Mesenchymal stem cell (in vitro differentiated cells and primary cell): ENCODE data around the gene NBEAL1.
"Not testable (repeated sequence)": the region's sequence is repeated elsewhere in the genome, so short reads cannot be mapped to it uniquely, and the experiment has no call there.

Experiments used
- DNase-seq: peaks from one replicate; pipeline ENCODE4 v3.0.0-alpha.2; 2013
- H2AFZ ChIP-seq: one replicate; pipeline ENCODE4 v1.6.1; 2013; ENCODE audit warnings: low read depth, mild to moderate bottlenecking, control low read depth, inconsistent platforms, low read length, moderate library complexity
- H2AK5ac ChIP-seq: 2 replicates; pipeline ENCODE4 v1.6.1; 2013; ENCODE audit warnings: low read length, moderate library complexity, mild to moderate bottlenecking, inconsistent platforms; ENCODE audit not compliant: severe bottlenecking
- H2BK120ac ChIP-seq: one replicate; pipeline ENCODE4 v1.6.1; 2013; ENCODE audit warnings: low read depth, mild to moderate bottlenecking, inconsistent platforms, low read length, moderate library complexity
- H2BK12ac ChIP-seq, 2 experiments: one replicate each; pipeline ENCODE4 v1.6.1; 2013; ENCODE audit warnings: inconsistent platforms in 2 of 2, low read length in 2 of 2, mild to moderate bottlenecking in 2 of 2, moderate library complexity in 2 of 2, control low read depth in 1 of 2
- H2BK15ac ChIP-seq: one replicate; pipeline ENCODE4 v1.6.1; 2013; ENCODE audit warnings: mild to moderate bottlenecking, low read depth, inconsistent platforms; ENCODE audit not compliant: poor library complexity, severe bottlenecking
- H2BK5ac ChIP-seq: 2 replicates; pipeline ENCODE4 v1.6.1; 2013; ENCODE audit warnings: low read depth, mild to moderate bottlenecking, low read length, control low read depth, inconsistent platforms; ENCODE audit not compliant: poor library complexity, severe bottlenecking
- H3K14ac ChIP-seq, 2 experiments: one replicate each; pipeline ENCODE4 v1.6.1; 2013; ENCODE audit warnings: inconsistent platforms in 2 of 2, low read length in 2 of 2, control low read depth in 1 of 2, mild to moderate bottlenecking in 1 of 2, moderate library complexity in 1 of 2
- H3K18ac ChIP-seq, 2 experiments: one replicate each; pipeline ENCODE4 v1.6.1; 2013; ENCODE audit warnings: inconsistent platforms in 2 of 2, low read length in 2 of 2, control low read depth in 1 of 2, low read depth in 1 of 2, mild to moderate bottlenecking in 1 of 2
- H3K23ac ChIP-seq, 2 experiments: one replicate each; pipeline ENCODE4 v1.6.1; 2013; ENCODE audit warnings: inconsistent platforms in 2 of 2, low read length in 2 of 2, mild to moderate bottlenecking in 2 of 2, moderate library complexity in 2 of 2, control low read depth in 1 of 2
- H3K27ac ChIP-seq: 2 replicates; pipeline ENCODE4 v1.5.1; 2013; ENCODE audit warnings: mild to moderate bottlenecking, moderate library complexity, low read length, control low read depth, inconsistent platforms; ENCODE audit not compliant: poor library complexity, severe bottlenecking
- H3K27me3 ChIP-seq, 2 experiments: 2 replicates each; pipeline versions ENCODE4 v1.6.1 to v1.7.0; 2013; ENCODE audit warnings: low read length in 2 of 2, mild to moderate bottlenecking in 2 of 2, moderate library complexity in 2 of 2, control low read depth in 1 of 2, inconsistent platforms in 1 of 2; ENCODE audit not compliant: control insufficient read depth in 1 of 2, insufficient read depth in 1 of 2
- H3K36me3 ChIP-seq, 2 experiments: 2 replicates each; pipeline versions ENCODE4 v1.6.1 to v1.7.0; 2013; ENCODE audit warnings: low read length in 2 of 2, control low read depth in 1 of 2, inconsistent platforms in 1 of 2, low read depth in 1 of 2, mild to moderate bottlenecking in 1 of 2; ENCODE audit not compliant: insufficient read depth in 2 of 2, control insufficient read depth in 1 of 2
- H3K4ac ChIP-seq, 2 experiments: one replicate each; pipeline ENCODE4 v1.6.1; 2013; ENCODE audit warnings: inconsistent platforms in 2 of 2, low read length in 2 of 2, mild to moderate bottlenecking in 2 of 2, moderate library complexity in 2 of 2, control low read depth in 1 of 2, low read depth in 1 of 2
- H3K4me1 ChIP-seq: 2 replicates; pipeline ENCODE4 v1.6.1; 2013; ENCODE audit warnings: low read depth, low read length, control low read depth; ENCODE audit not compliant: control insufficient read depth, insufficient read depth
- H3K4me2 ChIP-seq: 2 replicates; pipeline ENCODE4 v1.6.1; 2013; ENCODE audit warnings: low read length, mild to moderate bottlenecking, inconsistent platforms; ENCODE audit not compliant: poor library complexity, severe bottlenecking
- H3K4me3 ChIP-seq, 2 experiments: 2 replicates each; pipeline versions ENCODE4 v1.5.1 to v1.7.0; 2013; ENCODE audit warnings: low read length in 2 of 2, mild to moderate bottlenecking in 2 of 2, control low read depth in 1 of 2, low read depth in 1 of 2; ENCODE audit not compliant: insufficient read depth in 1 of 2
- H3K79me1 ChIP-seq: replicated peaks from 2 replicates; pipeline ENCODE4 v1.6.1; 2013; ENCODE audit warnings: mild to moderate bottlenecking, control low read depth, low read length, inconsistent platforms; ENCODE audit not compliant: poor library complexity, severe bottlenecking
- H3K9ac ChIP-seq: 2 replicates; pipeline ENCODE4 v1.7.0; 2013; ENCODE audit warnings: mild to moderate bottlenecking, low read length, moderate library complexity
- H3K9me3 ChIP-seq: 2 replicates; pipeline ENCODE4 v1.7.0; 2013; ENCODE audit warnings: mild to moderate bottlenecking, low read length; ENCODE audit not compliant: control insufficient read depth
- H4K8ac ChIP-seq: one replicate; pipeline ENCODE4 v1.6.1; 2013; ENCODE audit warnings: inconsistent platforms, mild to moderate bottlenecking, low read length, moderate library complexity
- H4K91ac ChIP-seq: one replicate; pipeline ENCODE4 v1.6.1; 2013; ENCODE audit warnings: mild to moderate bottlenecking, low read length, inconsistent platforms
- WGBS: methylation state at CpG from one replicate; pipeline ENCODE4 v1.1.7; 2013; ENCODE audit warnings: mixed read lengths; 5-methylcytosine and 5-hydroxymethylcytosine counted together

NBEAL1 gene

GRCh38 chr2:203229674-203230073, 215.0 kb downstream of the NBEAL1 start:
- not testable (repeated sequence) for H3K23ac ChIP-seq, H3K4me1 ChIP-seq, H2AK5ac ChIP-seq, H2AFZ ChIP-seq, H3K27me3 ChIP-seq, H3K27ac ChIP-seq, H3K4me3 ChIP-seq, H2BK15ac ChIP-seq, DNase-seq, H3K9me3 ChIP-seq, H3K4me2 ChIP-seq, H3K36me3 ChIP-seq, H4K91ac ChIP-seq, H2BK5ac ChIP-seq, H2BK12ac ChIP-seq, H3K4ac ChIP-seq, H2BK120ac ChIP-seq, H3K79me1 ChIP-seq, H3K14ac ChIP-seq, H3K18ac ChIP-seq, H3K9ac ChIP-seq, H4K8ac ChIP-seq
- WGBS: 100% methylated on average over 2 of the region's 2 CpGs

DNA sequence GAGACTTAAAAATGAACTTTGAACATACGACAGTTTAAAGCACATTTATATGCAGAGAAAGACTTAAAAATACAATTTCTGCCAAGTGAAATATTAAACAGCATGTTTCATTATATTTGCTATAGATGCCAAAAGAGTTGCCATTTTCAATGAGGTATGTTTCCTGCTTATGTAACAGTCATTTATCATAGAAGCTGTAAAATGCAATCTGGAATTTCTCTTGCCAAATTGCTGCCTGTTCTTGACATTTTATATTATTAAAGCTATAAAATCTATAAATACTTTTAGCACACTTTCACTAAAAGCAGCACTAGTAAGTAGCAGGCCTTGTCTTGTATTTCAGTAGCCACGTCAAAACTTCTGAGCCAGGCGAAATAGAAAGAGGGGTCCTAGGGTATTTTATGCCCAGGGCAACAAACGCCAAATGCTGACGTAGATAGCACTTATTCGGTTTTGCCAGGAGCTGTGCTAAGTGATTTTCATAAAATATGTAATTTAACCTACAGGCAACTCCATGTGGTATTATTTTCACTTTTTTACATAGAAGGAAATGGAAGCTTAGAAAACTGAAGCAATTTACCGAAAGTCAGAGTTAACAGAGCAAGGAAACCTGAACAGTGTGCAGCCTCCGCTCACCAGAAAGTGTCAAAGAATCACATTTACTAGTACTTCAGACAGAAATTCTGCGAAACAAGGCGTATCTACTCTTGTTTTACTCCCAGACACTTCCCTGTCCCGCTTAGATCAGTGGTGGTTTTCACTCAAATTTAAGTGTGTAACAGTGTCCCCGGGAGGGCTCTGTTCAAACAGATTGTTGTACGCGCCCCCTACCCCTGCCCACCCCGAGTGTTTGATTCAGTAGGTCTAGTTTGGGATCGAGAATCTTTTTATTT, 222.9 kb downstream of the NBEAL1 start:
- no peaks in the 10 kb centered on the region for H3K27me3 ChIP-seq
- peaks cover 0 to 5% of the 10 kb centered on the region in 2 experiments for H3K36me3 ChIP-seq
- H2BK12ac ChIP-seq: no peak overlapping the region
- no peak overlapping the region for H2BK5ac ChIP-seq
- H2AFZ ChIP-seq: no peak overlapping the region
- H4K91ac ChIP-seq: no peak overlapping the region
- no peak overlapping the region for H2BK120ac ChIP-seq
- peak overlapping the region; percentile 99 for H3K9ac ChIP-seq
- H3K27ac ChIP-seq: no peak overlapping the region
- H3K4ac ChIP-seq: no peak overlapping the region
- H3K4me1 ChIP-seq: peaks cover 3% of the 10 kb centered on the region
- H3K9me3 ChIP-seq: no peaks in the 10 kb centered on the region
- peak overlapping the region in 1 of 2 experiments; percentile 97 for H3K4me3 ChIP-seq
- H3K18ac ChIP-seq: no peak overlapping the region
- WGBS: 96% methylated on average over 13 of the region's 16 CpGs
- H3K4me2 ChIP-seq: no peak overlapping the region
- no peak overlapping the region for H2BK15ac ChIP-seq
- H3K23ac ChIP-seq: no peak overlapping the region
- DNase-seq: no peak
- peaks cover 13% of the 10 kb centered on the region for H3K79me1 ChIP-seq
- H2AK5ac ChIP-seq: no peak overlapping the region
- H3K14ac ChIP-seq: no peak overlapping the region
- H4K8ac ChIP-seq: no peak overlapping the region

- 44% methylated on average over 20 of the region's 22 CpGs for WGBS
- H3K4me3 ChIP-seq: peak overlapping the region; percentile 81 to 97
- H3K4me2 ChIP-seq: peak overlapping the region; percentile 62
- peak overlapping the region in 1 of 2 experiments; percentile 5 for H3K18ac ChIP-seq
- H3K9ac ChIP-seq: peak overlapping the region; percentile 99
- no peaks in the 10 kb centered on the region for H3K27me3 ChIP-seq
- peak overlapping the region in 1 of 2 experiments; percentile 42 for H2BK12ac ChIP-seq
- no peak overlapping the region for H2AK5ac ChIP-seq
- no peak for DNase-seq
- H2BK120ac ChIP-seq: no peak overlapping the region
- H2BK15ac ChIP-seq: no peak overlapping the region
- no peak overlapping the region for H4K91ac ChIP-seq
- no peak overlapping the region for H3K23ac ChIP-seq
- H2BK5ac ChIP-seq: no peak overlapping the region
- H3K36me3 ChIP-seq: peaks cover 2 to 10% of the 10 kb centered on the region in 2 experiments
- H3K4me1 ChIP-seq: peaks cover 3% of the 10 kb centered on the region
- peak overlapping the region; percentile 69 for H2AFZ ChIP-seq
- peak overlapping the region; percentile 52 for H4K8ac ChIP-seq
- no peak overlapping the region for H3K14ac ChIP-seq
- H3K9me3 ChIP-seq: no peaks in the 10 kb centered on the region
- H3K27ac ChIP-seq: peak overlapping the region; percentile 65
- peaks cover 17% of the 10 kb centered on the region for H3K79me1 ChIP-seq
- H3K4ac ChIP-seq: peak overlapping the region in 1 of 2 experiments; percentile 86
These were observed 223.6 kb downstream of the NBEAL1 start for GRCh38 chr2:203238292-203238703.

DNA sequence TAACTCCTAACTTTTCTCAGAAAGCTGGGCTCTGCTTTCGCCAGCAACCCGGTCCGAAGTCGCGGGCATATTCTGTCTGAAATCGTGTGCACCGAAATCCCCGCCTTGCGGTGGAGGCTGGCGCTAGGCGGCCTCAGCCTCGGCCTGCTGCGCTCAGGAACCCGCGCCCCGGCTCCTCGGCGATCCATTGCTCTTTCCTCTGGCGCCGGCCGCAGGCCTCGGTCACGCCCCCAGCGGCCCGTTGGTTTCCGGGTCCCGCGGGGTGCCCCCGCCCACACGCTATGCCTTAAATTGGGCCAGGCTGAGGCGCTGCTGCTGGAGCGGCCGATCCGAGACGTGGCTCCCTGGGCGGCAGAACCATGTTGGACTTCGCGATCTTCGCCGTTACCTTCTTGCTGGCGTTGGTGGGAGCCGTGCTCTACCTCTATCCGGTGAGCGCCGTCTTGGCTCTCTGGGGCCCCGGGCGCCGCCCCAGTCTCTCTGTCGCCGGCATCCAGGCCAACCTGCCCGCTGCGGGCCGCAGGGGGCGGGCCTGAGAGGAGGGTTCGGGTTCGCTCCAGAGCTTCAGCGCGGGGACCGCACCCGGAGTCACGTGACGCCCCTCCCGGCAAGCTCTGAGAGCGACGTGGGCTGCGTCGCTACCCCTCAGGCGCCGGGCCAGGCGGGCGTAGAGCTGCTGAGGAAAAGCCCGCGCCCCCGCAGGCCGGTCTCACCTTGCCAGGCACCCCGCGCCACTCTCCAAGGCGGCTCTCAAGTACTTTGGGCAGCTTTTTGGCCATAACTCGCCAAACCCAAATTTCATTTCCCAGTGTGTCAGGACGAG, 224.2 kb downstream of the NBEAL1 start, which contains the start of gene CYP20A1:
Gene CYP20A1, plus strand, starts transcription at position 315 of the 823 bp plus-strand sequence. Its CDS starts 45 bp downstream, at position 360.
- H4K8ac ChIP-seq: peak within 1 kb of the TSS; percentile 96
- H3K23ac ChIP-seq: peak within 1 kb of the TSS in 1 of 2 experiments; percentile 59
- WGBS: under 1% methylated on average over 80 of the region's 80 CpGs
- H3K79me1 ChIP-seq: peaks cover 17% of the 10 kb centered on the region
- peak within 1 kb of the TSS; percentile 98 for H3K27ac ChIP-seq
- peak within 1 kb of the TSS; percentile 23 to 76 for H3K14ac ChIP-seq
- H3K36me3 ChIP-seq: peaks cover 6 to 13% of the 10 kb centered on the region in 2 experiments
- peak within 1 kb of the TSS; percentile 76 for H2BK5ac ChIP-seq
- peak within 1 kb of the TSS; percentile 94 for H4K91ac ChIP-seq
- no peaks in the 10 kb centered on the region for H3K9me3 ChIP-seq
- H3K27me3 ChIP-seq: no peaks in the 10 kb centered on the region
- peaks cover 3% of the 10 kb centered on the region for H3K4me1 ChIP-seq
- peak within 1 kb of the TSS; percentile 99 for H3K9ac ChIP-seq
- peak within 1 kb of the TSS; percentile 99 for H2BK15ac ChIP-seq
- DNase-seq: peak; percentile 97
- peak within 1 kb of the TSS; percentile 66 to 92 for H3K4ac ChIP-seq
- peak within 1 kb of the TSS; percentile 62 for H3K4me2 ChIP-seq
- H2AK5ac ChIP-seq: no peak within 1 kb of the TSS
- peak within 1 kb of the TSS; percentile 88 for H2AFZ ChIP-seq
- H2BK120ac ChIP-seq: peak within 1 kb of the TSS; percentile 54
- H2BK12ac ChIP-seq: peak within 1 kb of the TSS in 1 of 2 experiments; percentile 71
- H3K4me3 ChIP-seq: peak within 1 kb of the TSS; percentile 81 to 97
- H3K18ac ChIP-seq: peak within 1 kb of the TSS; percentile 87 to 98
